RWPE2 (cell line): ENCODE results near the gene RALGAPA1.
A peak's percentile ranks its signal among the peaks of the same experiment; 100 is the strongest.

ENCODE experiments used
- ATAC-seq: fragments of 200-7000 bp; cut with Tn5 transposase; 3 replicates; pipeline ENCODE4 v1.9.1; 2021; ENCODE audit warnings: low read depth
- DNase-seq: peaks from one replicate; pipeline ENCODE4 v3.0.0-alpha.2; 2020; ENCODE audit warnings: low spot score
- H3K27ac ChIP-seq: fragments of 450-650 bp; 2 replicates; pipeline ENCODE4 v1.5.1; 2017; ENCODE audit warnings: mild to moderate bottlenecking; ENCODE audit not compliant: poor library complexity, severe bottlenecking
- H3K27me3 ChIP-seq: fragments of 250-450 bp; sonication (Bioruptor Pico); 2 replicates; pipeline ENCODE4 v1.5.1; 2021; ENCODE audit warnings: mild to moderate bottlenecking, moderate library complexity; ENCODE audit not compliant: insufficient read depth, poor library complexity, severe bottlenecking
- H3K36me3 ChIP-seq: fragments of 250-450 bp; sonication (Bioruptor Pico); 2 replicates; pipeline ENCODE4 v1.5.1; 2020; ENCODE audit warnings: low read depth, mild to moderate bottlenecking, moderate library complexity
- H3K4me1 ChIP-seq: fragments of 250-450 bp; sonication (Bioruptor Pico); 2 replicates; pipeline ENCODE4 v1.5.1; 2021; ENCODE audit warnings: mild to moderate bottlenecking, moderate library complexity; ENCODE audit not compliant: insufficient read depth, poor library complexity, severe bottlenecking
- H3K4me3 ChIP-seq: fragments of 250-450 bp; sonication (Bioruptor Pico); 2 replicates; pipeline ENCODE4 v1.5.1; 2021; ENCODE audit warnings: mild to moderate bottlenecking, moderate library complexity; ENCODE audit not compliant: severe bottlenecking
- H3K9me3 ChIP-seq: fragments of 250-450 bp; sonication (Bioruptor Pico); 2 replicates; pipeline ENCODE4 v1.5.1; 2021; ENCODE audit warnings: mild to moderate bottlenecking, moderate library complexity; ENCODE audit not compliant: severe bottlenecking
- CTCF ChIP-seq: fragments of 450-650 bp; IDR thresholded peaks from one replicate; pipeline ENCODE4 v1.5.1; 2017; ENCODE audit warnings: mild to moderate bottlenecking, moderate library complexity; ENCODE audit not compliant: poor library complexity, severe bottlenecking

RALGAPA1 gene

GRCh38 chr14:35819591-35820540 is 10.8 kb upstream of the RALGAPA1 start:
- no peaks in the 10 kb centered on the region for H3K9me3 ChIP-seq
- H3K4me3 ChIP-seq = no peak overlapping the region
- ATAC-seq = no peak
- no peak for DNase-seq
- peaks cover 9% of the 10 kb centered on the region for H3K4me1 ChIP-seq
- H3K36me3 ChIP-seq = no peaks in the 10 kb centered on the region
- H3K27ac ChIP-seq = no peak overlapping the region
- TF ChIP-seq CTCF = no peak
- H3K27me3 ChIP-seq = no peaks in the 10 kb centered on the region

DNA sequence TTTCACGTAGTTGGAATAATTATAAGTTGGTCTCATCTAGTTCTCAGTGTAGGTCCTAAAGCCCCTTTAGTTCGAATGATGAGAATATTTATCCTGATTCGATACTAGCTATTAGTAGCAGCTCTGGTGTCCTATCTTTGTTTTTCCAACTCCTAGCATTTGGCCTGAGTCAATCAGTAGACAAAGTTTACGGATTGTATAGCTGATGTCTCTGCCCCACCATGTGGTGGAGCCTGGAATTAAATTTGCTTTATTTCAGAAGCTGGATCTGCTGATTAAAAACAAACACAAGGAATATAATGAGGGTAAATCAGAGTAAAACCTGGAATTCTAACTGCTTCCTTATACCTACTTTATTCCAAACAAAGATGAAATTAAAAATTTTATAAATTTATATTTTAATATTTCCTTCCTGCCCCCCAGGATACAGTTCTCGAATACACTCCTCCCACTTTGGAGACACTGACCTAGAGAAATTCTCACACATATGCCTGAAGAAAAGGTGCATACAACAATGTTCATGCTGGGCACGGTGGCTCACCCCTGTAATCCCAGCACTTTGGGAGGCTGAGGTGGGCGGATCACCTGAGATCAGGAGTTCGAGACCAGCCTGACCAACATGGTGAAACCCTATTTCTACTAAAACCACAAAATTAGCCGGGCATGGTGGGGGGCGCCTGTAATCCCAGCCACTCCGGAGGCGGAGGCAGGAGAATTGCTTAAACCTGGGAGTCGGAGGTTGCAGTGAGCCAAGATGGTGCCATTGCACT is 9.4 kb upstream of the RALGAPA1 start:
- DNase-seq (no peak), ATAC-seq (peak; percentile 77)
- no peaks in the 10 kb centered on the region for H3K27me3 ChIP-seq
- H3K4me3 ChIP-seq = no peak overlapping the region
- H3K4me1 ChIP-seq = peaks cover 9% of the 10 kb centered on the region
- no peak overlapping the region for H3K27ac ChIP-seq
- H3K36me3 ChIP-seq = no peaks in the 10 kb centered on the region
- no peaks in the 10 kb centered on the region for H3K9me3 ChIP-seq
- TF ChIP-seq CTCF = peak; percentile 86

DNA sequence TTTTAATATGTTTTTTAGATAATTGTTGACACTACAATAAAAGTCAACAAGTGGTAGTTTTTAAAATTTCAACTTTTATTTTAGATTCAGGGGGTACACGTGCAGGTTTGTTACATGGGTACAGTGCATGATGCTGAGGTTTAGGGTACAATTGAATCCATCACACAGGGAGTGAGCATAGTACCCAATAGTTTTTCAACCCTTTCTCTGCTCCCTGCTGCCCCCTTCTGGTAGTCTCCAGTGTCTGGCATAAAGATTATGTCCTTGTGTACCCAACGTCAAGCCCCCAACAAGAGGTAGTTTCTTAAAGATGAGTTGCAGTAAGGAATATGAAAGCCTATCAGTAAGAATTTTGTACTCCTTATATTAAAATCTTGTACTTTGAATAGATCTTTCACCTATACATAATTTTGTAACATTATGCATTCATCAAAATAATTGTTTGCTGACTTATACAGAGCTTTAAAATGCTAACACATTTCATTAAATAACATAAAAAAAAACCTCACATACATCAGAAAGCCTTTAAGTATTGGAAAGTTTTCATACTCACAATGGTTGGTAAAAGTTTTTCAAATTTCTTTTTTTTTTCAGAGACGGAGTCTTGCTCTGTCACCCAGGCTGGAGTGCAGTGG is 5.4 kb upstream of the RALGAPA1 start:
- Histone ChIP-seq H3K9me3 (no peaks in the 10 kb centered on the region), H3K4me3 (no peak overlapping the region), H3K27me3 (no peaks in the 10 kb centered on the region), H3K4me1 (no peaks in the 10 kb centered on the region), H3K36me3 (no peaks in the 10 kb centered on the region), H3K27ac (no peak overlapping the region)
- DNase-seq (no peak), ATAC-seq (peak; percentile 61; the same call in 2 of the 3 replicates)
- peak; percentile 93 for TF ChIP-seq CTCF

- Histone ChIP-seq H3K4me1 (peaks cover 20% of the 10 kb centered on the region), H3K27ac (no peak overlapping the region), H3K4me3 (no peak overlapping the region), H3K9me3 (no peaks in the 10 kb centered on the region), H3K27me3 (no peaks in the 10 kb centered on the region), H3K36me3 (peaks cover 11% of the 10 kb centered on the region)
- ATAC-seq = no peak
- TF ChIP-seq CTCF = no peak
- DNase-seq = no peak
These were observed 1.9 kb upstream of the RALGAPA1 start for GRCh38 chr14:35810963-35811362.
